HepG2 (cell line): ENCODE results near the gene SCART1. TPM values are rescaled to one million over a fixed set of nuclear protein-coding genes. Genes with fewer than 3 reads are reported as not detected.

Source experiments
- ATAC-seq: fragments of 200-7000 bp; cut with Tn5 transposase; 3 replicates; pipeline ENCODE4 v1.9.1; 2020; ENCODE audit warnings: mild to moderate bottlenecking, moderate library complexity
- BruUV-seq: library from RNA; stranded (reverse); fragments of 400-500 nt; replicated peaks from 2 replicates; lab custom pipeline; 2021; lab: Mats Ljungman, UMichigan
- CTCF ChIA-PET: fragments of 300-600 bp; formaldehyde crosslinking; extraction: SDS; loops from one replicate; lab custom pipeline; 2021; ENCODE audit warnings: low total read pairs, inconsistent platforms, low intra/inter-chr PET ratio; lab: Yijun Ruan, JAX
- POLR2A ChIA-PET: fragments of 350-600 bp; sonication (Branson Sonifier 250); formaldehyde crosslinking; loops from one replicate; lab custom pipeline; 2020; ENCODE audit warnings: antibody characterized with exemption, inconsistent platforms; lab: Yijun Ruan, JAX
- DNase-seq: peaks from one replicate; pipeline ENCODE4 v3.0.0-alpha.2; 2015; ENCODE audit warnings: low spot score
- FAIRE-seq: peaks from 3 replicates; lab custom pipeline; 2011; peaks lifted over from hg19 to GRCh38; lab: Jason Lieb, UNC
- H2AFZ ChIP-seq: one replicate; pipeline ENCODE4 v1.6.1; 2011; ENCODE audit warnings: low read length, inconsistent platforms
- H3K27ac ChIP-seq: fragments of 300-600 bp; 3 replicates; pipeline ENCODE4 v1.8.0; 2011; ENCODE audit warnings: mixed run types, mild to moderate bottlenecking, mixed read lengths, low read length, inconsistent platforms; ENCODE audit not compliant: insufficient read depth; ENCODE audit errors: extremely low read length
- H3K27me3 ChIP-seq, 2 experiments: fragments of 200-600 bp in 1 of 2; 2 replicates in 1 of 2; 3 replicates in 1 of 2; pipeline versions ENCODE4 v1.6.0 to v1.8.0; 2011; ENCODE audit warnings: low read length in 2 of 2, mild to moderate bottlenecking in 2 of 2, moderate library complexity in 2 of 2, inconsistent platforms in 1 of 2; ENCODE audit not compliant: insufficient read depth in 2 of 2, control insufficient read depth in 1 of 2
- H3K36me3 ChIP-seq, 2 experiments: fragments of 200-600 bp in 1 of 2; replicated peaks in 1 of 2; 2 replicates in 1 of 2; 3 replicates in 1 of 2; pipeline versions ENCODE4 v1.5.1 to v1.8.0; 2011; ENCODE audit warnings: low read length in 2 of 2, inconsistent platforms in 1 of 2; ENCODE audit not compliant: insufficient read depth in 2 of 2, control insufficient read depth in 1 of 2
- H3K4me1 ChIP-seq: 2 replicates; pipeline ENCODE4 v1.5.1; 2012; ENCODE audit warnings: low read length, inconsistent platforms; ENCODE audit not compliant: insufficient read depth
- H3K4me2 ChIP-seq: 2 replicates; pipeline ENCODE4 v1.6.0; 2011; ENCODE audit warnings: low read depth, low read length, inconsistent platforms
- H3K4me3 ChIP-seq, 3 experiments: fragments of 200-600 bp in 1 of 3; sonication (generic), shearing (Covaris generic) in 1 of 3; replicated peaks in 1 of 3; 2 replicates each; pipeline ENCODE4 v1.5.1; 2011 to 2016; ENCODE audit warnings: low read length in 3 of 3, inconsistent platforms in 2 of 3, low read depth in 2 of 3, mild to moderate bottlenecking in 2 of 3, control low read depth in 1 of 3, mixed read lengths in 1 of 3; ENCODE audit not compliant: insufficient read depth in 1 of 3
- H3K79me2 ChIP-seq: one replicate; pipeline ENCODE4 v1.6.1; 2011; ENCODE audit warnings: low read length, inconsistent platforms; ENCODE audit not compliant: insufficient read depth
- H3K9ac ChIP-seq: 2 replicates; pipeline ENCODE4 v1.6.0; 2011; ENCODE audit warnings: mild to moderate bottlenecking, low read depth, low read length, inconsistent platforms; ENCODE audit not compliant: insufficient read depth
- H3K9me3 ChIP-seq: 2 replicates; pipeline ENCODE4 v1.5.1; 2012; ENCODE audit warnings: mild to moderate bottlenecking, low read length
- H4K20me1 ChIP-seq: 2 replicates; pipeline ENCODE4 v1.6.0; 2011; ENCODE audit warnings: inconsistent platforms, mild to moderate bottlenecking, low read length, moderate library complexity; ENCODE audit not compliant: insufficient read depth
- ERF ChIP-seq: IDR thresholded peaks from 2 replicates; pipeline ENCODE4 v1.6.1; 2018; ENCODE audit warnings: missing biosample characterization, missing genetic modification reagents
- GABPA ChIP-seq, 2 experiments: IDR thresholded peaks; 2 replicates each; pipeline ENCODE4 v1.6.1; 2011 to 2016; ENCODE audit warnings: low read depth in 2 of 2, low read length in 1 of 2, missing biosample characterization in 1 of 2, missing genetic modification characterization in 1 of 2
- NCOA2 ChIP-seq: sonication (generic); formaldehyde crosslinking; IDR thresholded peaks from 2 replicates; pipeline ENCODE4 v1.8.0; 2022; ENCODE audit warnings: inconsistent platforms
- NFE2L1 ChIP-seq: sonication (generic); formaldehyde crosslinking; IDR thresholded peaks from 2 replicates; pipeline ENCODE4 v1.4.0; 2020; ENCODE audit warnings: missing genetic modification reagents, mild to moderate bottlenecking, borderline replicate concordance
- POLR2G ChIP-seq: fragments of 200-400 bp; formaldehyde crosslinking; IDR thresholded peaks from 2 replicates; pipeline ENCODE4 v1.6.1; 2018; ENCODE audit warnings: mild to moderate bottlenecking, low read depth, low read length, moderate library complexity
- ZMYM2 ChIP-seq: sonication (generic); formaldehyde crosslinking; IDR thresholded peaks from 2 replicates; pipeline ENCODE4 v1.8.0; 2022; ENCODE audit warnings: mild to moderate bottlenecking, missing genetic modification reagents
- ZNF737 ChIP-seq: sonication (generic); formaldehyde crosslinking; IDR thresholded peaks from 2 replicates; pipeline ENCODE4 v1.5.0; 2020; ENCODE audit warnings: missing genetic modification reagents, mild to moderate bottlenecking, borderline replicate concordance
- ZXDC ChIP-seq: sonication (generic); formaldehyde crosslinking; IDR thresholded peaks from 2 replicates; pipeline ENCODE4 v1.5.0; 2020; ENCODE audit warnings: mild to moderate bottlenecking, missing genetic modification reagents
- WGBS: methylation state at CpG from one replicate; pipeline ENCODE4 v1.1.6; 2017; ENCODE audit warnings: low lambda C conversion rate; 5-methylcytosine and 5-hydroxymethylcytosine counted together
- in situ Hi-C: cut with HindIII; loops from 2 replicates; pipeline ENCODE4 v1.10.0; 2017; ENCODE audit warnings: low pct_unique_long_range_greater_than_20kb; ENCODE audit not compliant: extremely low pct_ligation_motif_present
- intact Hi-C: fragments of 100-400 bp; cut with micrococcal nuclease; formaldehyde crosslinking; loops from one replicate; pipeline ENCODE4 v1.10.0; 2022; ENCODE audit not compliant: unreplicated experiment
- polyA plus RNA-seq, 8 experiments: library from polyadenylated mRNA; depleted of rRNA in 3 of 8; stranded (reverse) in 7 of 8; unstranded in 1 of 8; fragments of >200 nt; fragmentation: Illumina TruSeq in 4 of 8; extraction: Trizol in 4 of 8; gene quantifications; 2 replicates each; pipeline versions ENCODE4 v1.2.1 to v1.2.3, GENCODE V29; 2011 to 2016; ENCODE audit warnings: low read depth in 4 of 8, missing spikeins in 1 of 8, mixed read lengths in 1 of 8; ENCODE audit not compliant: insufficient read depth in 1 of 8
- total RNA-seq, 5 experiments: library from RNA; depleted of rRNA; stranded (reverse); fragments of >200 nt; fragmentation: Illumina TruSeq; extraction: Trizol; gene quantifications; 2 replicates each; pipeline ENCODE4 v1.2.3, GENCODE V29; 2016; ENCODE audit warnings: low read depth in 1 of 5

The SCART1 gene
- total and polyA plus RNA-seq, 2 of the 13 experiments (the other 11 are each of a cell fraction or from before 2014, with no cell fraction given) = 0.46 to 1.1 TPM

- no peaks in the 10 kb centered on the region for H3K36me3 ChIP-seq
- H3K27me3 ChIP-seq = no peaks in the 10 kb centered on the region
- POLR2A ChIA-PET = no interaction called here
- no peak overlapping the region for H2AFZ ChIP-seq
- no TSS peak for BruUV-seq
- no peaks in the 10 kb centered on the region for H3K79me2 ChIP-seq
- TF ChIP-seq NFE2L1 (no peak), POLR2G (no peak), GABPA (IDR thresholded peaks at IDR 0.05; ENCODE audit: low read depth, low read length) (no peak), GABPA (CRISPR knock-in tag; IDR thresholded peaks at IDR 0.05; ENCODE audit: low read depth) (no peak), NCOA2 (CRISPR knock-in tag) (no peak), ZNF737 (CRISPR knock-in tag) (no peak), ZXDC (CRISPR knock-in tag) (no peak), ZMYM2 (CRISPR knock-in tag) (no peak), ERF (no peak)
- intact Hi-C loops = no loop called here
- CTCF ChIA-PET = no interaction called here
- H3K27ac ChIP-seq = no peak overlapping the region
- FAIRE-seq (no peak), ATAC-seq (no peak), DNase-seq (no peak)
- H3K9me3 ChIP-seq = peaks cover 27% of the 10 kb centered on the region
- in situ Hi-C loops = no loop called here
- no peak overlapping the region for H3K4me3 ChIP-seq
- no peak overlapping the region for H3K9ac ChIP-seq
- WGBS = 69% methylated on average over 21 of the region's 22 CpGs
- H3K4me2 ChIP-seq = no peak overlapping the region
- no peaks in the 10 kb centered on the region for H4K20me1 ChIP-seq
- no peaks in the 10 kb centered on the region for H3K4me1 ChIP-seq
These were observed 8.4 kb upstream of the SCART1 start for GRCh38 chr10:133445268-133445732.
